HG02852 (cell line): ENCODE results near the gene PLA2G6.

Source experiments
- ATAC-seq: cut with Tn5 transposase; IDR thresholded peaks from one replicate; pipeline ENCODE4 v1.9.1; 2021; ENCODE audit warnings: mild to moderate bottlenecking, moderate library complexity; ENCODE audit not compliant: unreplicated experiment

The PLA2G6 gene, protein sequence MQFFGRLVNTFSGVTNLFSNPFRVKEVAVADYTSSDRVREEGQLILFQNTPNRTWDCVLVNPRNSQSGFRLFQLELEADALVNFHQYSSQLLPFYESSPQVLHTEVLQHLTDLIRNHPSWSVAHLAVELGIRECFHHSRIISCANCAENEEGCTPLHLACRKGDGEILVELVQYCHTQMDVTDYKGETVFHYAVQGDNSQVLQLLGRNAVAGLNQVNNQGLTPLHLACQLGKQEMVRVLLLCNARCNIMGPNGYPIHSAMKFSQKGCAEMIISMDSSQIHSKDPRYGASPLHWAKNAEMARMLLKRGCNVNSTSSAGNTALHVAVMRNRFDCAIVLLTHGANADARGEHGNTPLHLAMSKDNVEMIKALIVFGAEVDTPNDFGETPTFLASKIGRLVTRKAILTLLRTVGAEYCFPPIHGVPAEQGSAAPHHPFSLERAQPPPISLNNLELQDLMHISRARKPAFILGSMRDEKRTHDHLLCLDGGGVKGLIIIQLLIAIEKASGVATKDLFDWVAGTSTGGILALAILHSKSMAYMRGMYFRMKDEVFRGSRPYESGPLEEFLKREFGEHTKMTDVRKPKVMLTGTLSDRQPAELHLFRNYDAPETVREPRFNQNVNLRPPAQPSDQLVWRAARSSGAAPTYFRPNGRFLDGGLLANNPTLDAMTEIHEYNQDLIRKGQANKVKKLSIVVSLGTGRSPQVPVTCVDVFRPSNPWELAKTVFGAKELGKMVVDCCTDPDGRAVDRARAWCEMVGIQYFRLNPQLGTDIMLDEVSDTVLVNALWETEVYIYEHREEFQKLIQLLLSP

DNA sequence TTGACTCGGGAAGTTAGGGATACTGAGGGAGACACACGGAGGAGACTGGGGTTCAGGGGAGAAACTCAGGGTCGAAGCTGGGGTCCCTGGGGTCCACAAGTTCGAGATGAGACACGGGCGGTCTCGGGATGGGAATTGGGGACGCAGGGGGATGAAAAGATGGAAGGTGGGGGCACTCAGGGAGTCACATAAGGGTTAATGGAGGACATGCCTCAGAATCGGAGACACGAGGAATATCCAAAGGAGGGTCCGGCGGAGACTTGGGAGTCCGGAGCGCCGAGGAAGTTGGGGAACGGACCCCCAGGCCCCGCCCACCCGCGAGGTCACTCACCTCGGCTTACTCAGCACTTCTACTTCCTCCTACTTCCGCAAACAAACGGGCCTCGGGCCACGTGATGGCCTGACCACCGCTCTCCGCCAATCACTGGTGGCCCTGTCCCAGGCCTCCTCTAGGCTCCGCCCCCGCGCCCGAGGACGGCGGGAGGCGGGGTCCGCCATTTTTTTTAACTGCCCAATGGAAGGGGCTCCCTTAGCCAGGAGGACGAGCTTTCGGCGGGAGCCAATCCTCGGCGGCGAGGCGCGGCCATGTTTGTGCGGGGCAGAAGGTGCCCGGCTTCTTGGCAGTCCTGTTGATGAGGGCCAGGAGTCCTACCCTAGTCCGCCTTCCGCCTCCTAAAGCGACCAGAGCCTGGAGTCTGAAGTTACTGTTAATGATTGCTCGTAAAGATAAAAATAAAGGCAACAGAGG is at the start of gene PLA2G6:
Gene PLA2G6, minus strand, starts transcription at position 378 of the 748 bp plus-strand sequence. CDS start 12,404 bp downstream, outside the sequence.
- peak; percentile 89 for ATAC-seq

DNA sequence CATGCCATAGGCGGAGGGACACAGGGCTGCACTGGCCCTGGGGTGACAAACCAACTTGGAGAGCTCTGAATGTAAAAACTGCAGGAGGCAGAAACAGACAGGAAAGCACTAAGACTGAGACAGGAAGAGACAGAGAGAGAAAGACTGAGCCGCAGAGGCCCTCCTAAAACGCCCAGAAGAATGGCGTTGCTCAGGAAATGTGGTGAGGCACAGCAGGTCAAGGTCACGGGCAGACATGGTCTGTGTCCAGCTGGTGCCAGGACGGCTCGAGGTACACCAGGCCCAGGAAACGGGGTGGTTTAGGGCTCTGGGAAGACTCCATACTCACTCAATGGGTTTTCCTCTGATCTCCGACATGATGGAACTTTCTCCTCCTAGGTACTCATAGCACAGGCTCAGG is 49.3 kb upstream of the PLA2G6 start:
- no peak for ATAC-seq

DNA sequence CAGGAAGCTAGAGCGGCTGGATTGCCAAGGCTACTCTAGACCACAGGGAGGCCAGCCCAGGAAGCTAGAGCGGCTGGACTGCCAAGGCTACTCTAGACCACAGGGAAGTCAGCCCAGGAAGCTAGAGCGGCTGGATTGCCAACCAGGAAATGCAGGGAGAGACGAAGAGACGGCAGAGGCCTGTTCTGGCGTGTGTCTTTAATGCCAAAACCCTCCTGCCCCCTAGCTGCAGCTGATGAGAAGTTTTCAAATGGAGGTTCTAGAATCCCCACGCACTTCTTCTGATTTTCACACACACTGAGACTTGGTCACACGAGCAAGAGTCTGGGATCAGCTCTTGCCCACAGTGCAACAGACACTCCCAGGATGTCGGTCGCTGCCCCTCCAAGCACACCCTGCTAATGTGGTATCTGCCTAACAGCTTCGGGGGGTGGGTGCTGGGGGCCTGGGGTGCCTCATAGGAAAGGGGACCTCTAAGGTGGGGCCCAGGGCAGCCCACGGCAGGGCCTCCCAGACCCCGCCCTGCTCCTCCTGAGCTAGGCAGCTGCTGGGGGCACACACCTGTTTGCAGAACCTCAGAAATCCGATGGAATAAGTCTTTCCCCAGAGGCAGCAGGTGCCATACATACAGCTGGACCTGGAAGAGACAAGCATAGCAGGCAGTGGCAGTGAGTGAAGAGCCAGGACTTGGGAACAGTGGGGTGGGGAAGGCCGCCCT is 48.6 kb upstream of the PLA2G6 start:
- ATAC-seq, result no peak

DNA sequence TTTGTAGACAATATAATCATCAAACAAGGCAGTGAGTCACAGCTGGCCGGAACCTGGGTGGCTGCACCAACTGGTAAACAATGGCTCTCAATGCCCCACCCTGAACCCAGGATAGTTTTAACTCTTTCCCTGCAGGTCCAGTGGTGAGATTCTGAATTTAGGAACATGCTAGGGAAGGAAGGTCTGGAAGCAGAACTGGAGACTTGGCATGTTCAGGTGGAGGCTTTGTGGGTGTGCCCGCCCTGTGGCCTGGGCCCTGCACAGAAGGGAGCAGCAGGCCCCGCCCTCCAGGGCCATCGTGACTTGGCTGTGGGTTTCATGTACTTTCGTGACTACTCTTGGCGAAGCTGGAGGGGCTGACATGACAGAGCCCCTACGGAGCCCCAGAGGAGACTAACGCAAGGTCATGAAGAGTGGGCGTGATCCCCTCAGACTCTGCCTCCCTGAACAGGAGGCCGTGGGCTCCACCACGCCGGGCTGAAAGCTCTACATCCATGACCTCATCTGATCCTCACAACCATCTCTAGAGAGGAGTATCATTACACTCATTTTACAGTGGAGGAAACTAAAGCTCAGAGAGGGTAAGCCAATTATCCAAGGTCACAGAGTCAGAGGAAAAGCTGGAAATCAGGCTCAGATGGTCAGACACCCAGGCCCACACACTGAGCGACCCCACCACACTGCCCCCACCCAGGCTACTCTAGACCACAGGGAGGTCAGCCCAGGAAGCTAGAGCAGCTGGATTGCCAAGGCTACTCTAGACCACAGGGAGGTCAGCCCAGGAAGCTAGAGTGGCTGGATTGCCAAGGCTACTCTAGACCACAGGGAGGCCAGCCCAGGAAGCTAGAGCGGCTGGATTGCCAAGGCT is 47.5 kb upstream of the PLA2G6 start:
- ATAC-seq, result no peak

DNA sequence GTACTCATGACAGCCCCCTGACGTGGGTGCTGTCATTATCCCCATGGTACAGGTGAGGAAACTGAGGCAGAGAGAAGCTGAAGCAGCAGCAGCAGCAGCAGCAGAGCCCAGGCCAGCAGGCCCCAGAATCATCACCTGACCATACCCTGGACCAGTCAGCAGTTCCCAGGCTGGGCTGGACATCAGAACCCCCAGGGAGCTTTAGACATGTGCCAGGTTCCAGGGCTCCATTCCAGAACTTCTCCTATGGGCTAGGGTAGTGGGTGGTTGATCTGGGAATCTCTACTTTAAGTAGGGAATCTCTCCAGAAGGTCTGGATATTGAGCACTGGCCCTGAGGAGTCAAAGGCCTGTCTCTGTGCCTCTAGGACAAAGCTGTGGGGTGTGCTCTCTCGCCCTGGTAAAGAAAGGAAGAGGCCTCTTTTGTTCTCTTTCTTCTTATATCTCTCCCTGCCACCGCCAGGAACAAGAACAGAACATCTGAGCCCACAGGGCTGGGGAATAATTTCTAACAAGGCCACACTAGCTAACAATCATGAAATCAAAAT is 46.8 kb upstream of the PLA2G6 start:
- ATAC-seq, result no peak

DNA sequence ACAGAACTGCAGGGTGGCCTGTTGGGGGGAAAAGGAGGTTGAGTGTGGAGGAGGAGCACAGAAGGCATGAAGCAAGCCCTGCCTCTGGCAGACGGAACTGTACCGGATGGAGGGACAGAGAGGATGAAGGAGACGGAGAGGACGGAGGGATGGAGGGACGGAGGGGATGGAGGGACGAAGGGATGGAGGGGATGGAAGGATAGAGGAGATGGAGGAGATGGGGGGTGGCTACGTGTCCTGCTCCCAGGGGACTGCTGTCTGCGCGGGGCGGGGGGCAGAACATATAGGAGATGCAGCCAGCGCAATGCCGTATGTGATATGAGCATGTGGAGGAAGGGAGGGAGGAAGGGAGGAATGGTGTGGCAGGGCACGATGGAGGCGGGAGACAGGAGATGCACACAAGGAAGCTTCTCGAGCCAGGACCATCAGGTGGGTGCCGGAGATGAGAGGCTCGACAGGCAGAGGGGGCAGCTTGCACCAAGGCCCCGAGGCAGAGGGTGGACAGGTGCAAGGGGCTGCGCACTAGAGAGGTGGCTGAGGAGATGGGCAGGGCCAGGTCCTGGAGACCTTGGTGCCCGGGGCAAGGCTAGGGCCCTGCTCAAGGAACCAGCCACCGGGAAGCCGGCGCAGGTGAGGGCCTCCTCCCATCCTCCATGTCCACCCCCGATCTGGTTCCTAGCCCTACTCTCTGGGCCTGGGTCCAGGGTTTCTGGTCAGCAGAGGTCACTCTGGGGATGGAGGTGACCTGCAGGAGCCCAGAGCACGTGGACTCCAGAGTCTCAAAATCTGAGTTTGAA is 45.4 kb upstream of the PLA2G6 start:
- no peak for ATAC-seq

DNA sequence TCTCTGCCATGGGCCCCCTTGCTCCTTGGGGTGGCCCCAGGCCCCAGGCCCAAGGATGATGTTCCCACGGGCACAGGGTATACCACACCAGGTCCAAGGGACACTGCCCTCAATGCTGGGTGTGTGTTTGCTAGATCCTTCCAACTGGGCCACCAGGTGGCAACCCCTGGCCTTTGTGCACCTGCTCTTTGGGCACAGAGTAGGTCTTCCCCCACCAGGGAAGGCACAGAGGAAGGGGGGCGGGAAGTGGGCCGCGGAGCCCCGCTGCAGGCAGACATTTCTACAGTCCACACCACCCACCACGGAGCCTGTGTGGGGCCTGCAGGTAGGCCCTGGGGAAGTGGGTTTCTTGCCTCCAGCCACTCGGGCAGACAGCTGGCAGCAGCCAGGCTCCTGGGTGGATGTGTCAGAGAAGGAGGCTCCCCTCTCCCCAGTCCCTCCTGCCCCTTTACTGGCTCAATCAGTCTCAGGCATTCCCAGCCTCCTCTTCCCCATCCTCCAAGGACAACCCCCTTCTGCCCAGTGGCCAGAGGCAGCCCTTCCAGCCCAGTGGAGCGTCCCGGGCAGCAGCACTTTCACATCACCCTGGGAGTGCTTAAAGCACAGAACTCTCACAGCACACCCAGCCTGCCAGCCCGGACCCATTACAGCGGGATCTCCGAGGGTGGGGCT is 41.8 kb upstream of the PLA2G6 start:
- ATAC-seq, result no peak

DNA sequence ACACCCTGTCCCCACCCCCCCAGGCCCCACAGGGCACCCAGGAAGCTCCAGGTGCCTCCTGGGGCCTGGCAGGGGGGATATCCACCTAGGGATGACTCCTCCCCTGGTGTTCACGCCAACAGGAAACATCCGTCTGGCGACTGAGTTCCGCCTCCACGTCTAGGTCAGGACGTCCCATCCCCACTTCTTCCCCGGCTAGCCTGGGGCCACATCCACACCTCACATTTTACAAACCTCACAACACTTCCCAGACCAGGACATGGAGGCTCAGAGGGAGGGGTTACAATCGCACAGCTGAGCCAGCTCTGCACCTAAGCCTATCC is 41.1 kb upstream of the PLA2G6 start:
- ATAC-seq, result no peak

DNA sequence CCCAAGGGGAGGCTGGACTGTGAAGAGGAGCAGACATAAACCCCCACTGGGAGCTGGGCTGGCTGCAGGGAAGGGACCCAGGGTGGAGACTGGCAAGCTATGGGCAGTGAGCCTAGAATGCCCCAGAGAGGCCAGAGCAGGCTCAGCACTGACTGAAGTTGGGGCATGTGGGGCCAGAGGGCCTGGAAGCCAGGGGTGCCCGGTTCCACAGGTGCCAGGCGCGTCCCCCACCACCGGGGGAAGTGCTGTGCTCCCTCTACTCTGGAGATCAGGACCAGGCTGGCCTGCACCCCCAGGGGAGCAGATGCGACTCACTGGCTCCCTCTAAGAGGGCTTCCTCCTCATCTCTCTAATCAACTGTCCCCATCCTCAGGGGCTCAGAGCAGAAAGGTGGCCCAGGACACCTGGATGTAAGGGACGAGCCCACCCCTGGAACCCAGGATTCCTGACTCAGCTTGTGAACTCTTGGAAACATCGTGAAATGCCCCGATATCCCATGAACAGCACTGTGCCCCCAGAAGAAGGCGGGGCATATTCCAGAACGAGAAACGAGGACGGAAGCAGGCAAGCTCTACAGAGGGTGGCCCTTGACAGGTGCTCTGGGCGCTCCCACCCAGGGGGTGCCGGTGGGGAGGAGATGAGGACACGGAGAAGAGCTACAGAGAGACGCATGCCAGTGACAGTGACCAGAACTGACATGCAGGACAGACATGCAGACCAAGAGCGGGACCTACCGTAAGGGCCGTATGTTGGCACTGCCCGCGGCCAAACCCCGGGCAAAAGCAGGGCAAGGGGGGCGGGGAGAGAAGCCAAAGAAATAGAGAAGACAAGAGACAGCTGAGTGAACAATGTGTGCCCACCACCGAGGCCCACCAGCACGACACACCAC is 40.5 kb upstream of the PLA2G6 start:
- no peak for ATAC-seq

DNA sequence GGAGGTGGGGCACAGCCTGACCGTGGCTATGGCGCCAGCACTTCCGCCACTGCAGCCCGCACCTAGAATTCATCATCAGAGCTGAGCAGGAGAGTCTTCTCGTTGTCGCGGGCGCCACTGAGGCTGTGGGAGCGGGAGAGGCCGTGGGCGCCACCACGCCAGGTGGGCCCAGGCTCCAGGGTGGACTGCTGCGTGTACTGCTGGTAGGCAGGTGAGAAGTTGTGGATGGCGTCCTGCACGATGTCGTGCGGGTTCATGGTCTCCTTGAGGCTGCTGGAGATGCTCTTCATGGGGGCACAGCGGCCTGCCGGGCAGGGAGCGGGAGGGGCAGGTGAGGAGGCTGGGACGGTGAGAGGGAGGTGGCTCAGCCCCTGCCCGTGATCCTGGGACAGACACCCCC is 39.8 kb upstream of the PLA2G6 start:
- ATAC-seq, result no peak

DNA sequence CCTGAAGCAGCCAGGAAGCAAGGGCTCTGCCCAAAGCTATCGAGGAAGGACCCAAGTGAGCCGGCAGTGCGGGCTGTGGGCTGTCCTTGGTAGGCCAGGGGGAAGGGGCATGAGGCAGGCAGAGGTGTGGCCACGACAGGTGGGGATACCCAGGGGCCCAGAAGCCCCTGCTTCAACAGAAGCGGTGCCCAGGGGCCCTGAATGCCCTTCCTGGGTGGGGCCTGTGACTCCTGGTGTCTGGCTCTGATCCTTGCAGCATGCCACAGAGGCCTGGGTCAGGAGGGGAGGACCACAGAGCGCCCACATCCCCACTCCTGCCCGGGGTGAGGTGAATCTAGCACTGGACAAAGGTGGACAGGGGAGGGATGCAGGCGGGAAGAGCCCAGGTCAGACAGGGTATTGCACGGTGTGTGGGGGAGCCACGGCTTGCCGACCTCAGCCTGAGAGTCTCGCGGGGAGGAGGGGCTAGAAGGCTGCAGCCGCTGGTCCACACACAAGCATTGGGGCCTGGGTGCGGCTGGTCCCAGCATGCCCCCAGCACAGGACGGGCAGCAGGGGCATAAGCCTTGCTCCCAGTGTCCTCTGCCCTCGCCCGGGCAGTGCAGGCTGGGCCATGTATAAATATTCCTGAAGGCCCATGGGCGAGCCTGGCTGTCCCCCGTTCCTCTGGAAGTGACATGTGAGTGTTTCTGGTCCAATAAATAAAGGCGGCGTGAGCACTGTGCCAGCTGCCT is 39.2 kb upstream of the PLA2G6 start:
- no peak for ATAC-seq

DNA sequence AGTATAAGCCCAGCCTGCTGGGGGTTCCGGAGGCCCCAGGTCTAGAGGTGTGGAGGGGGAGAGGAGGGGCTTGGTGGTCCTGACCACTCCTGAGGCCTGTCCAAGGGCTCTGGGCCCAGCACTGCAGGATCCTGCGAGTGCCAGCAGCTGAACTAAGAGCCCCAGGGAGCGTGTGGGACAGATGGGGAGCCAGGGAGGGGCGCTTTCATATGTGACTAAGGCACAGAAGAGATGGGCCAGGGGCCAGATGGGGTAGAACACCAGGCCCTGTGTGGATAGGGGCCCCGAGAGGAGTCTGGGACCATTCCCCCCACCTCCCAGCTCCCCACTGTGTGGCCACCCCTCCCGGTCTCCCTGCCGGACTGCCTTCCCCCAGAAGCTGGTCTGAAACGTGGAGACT is 38.5 kb upstream of the PLA2G6 start:
- ATAC-seq, result no peak

DNA sequence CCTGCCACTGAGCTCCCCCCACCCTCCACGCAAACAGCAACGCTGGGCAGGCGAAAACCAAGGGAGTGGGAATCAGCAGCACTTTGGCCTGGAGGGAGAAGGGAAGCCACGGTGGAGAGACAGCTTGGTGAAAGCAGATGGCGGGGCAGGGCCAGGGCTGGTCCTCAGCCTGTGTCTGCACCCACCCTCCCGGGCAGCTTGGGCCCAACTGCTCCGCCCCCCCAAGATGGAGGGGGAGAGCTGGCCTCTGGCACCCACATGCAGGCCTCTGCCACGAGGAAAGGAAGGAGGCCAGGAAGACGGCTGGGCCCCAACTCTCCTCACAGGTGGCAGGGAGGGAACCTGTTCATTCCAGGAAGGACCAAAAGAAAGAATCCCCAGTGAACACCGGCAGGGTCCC is 38.0 kb upstream of the PLA2G6 start:
- ATAC-seq, result no peak

DNA sequence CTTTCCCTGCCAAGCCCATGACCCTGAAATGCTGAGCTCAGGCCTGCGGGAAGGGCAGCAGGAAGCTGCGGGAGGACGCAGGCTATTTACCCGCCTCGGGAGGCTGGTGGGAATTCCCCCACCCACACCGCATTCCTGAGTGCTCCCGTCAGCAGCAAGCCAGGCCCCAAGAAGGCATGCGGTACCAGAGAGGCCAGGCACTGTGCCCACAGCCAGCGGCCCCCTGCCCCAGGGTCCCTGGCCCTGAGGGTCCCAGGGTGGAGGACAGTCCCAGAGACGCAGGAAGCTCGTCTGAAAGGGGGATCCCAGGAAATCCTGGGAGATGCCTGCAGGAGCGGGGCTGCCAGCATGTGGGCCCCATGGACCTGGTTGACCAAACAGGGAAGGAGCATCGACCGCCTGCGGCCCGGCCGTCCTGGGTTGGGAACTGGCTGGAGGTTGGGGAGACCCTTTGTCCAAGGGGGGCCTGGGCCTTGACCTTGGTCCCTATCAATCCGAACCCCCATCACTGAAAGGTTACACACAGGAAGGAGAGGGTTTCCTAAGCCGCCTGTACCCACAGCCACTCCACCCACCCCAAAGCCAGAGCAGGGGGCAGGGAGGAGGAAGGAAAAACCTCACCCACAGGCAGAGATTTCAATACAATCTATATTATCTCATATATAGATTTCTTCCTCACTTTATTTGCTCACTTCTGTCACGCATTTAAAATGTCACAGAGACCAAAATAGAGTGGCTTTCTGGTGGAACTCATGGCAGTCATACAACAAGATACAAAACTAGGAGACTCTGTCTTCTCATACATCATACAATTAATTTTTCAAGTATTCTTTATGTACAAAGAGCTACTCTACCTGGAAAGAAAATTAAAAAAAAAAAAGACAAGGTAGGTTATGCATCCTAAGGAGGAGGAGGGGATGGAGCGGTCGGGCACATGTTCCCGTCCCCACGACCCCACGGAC is 37.3 kb upstream of the PLA2G6 start:
- ATAC-seq, result no peak

DNA sequence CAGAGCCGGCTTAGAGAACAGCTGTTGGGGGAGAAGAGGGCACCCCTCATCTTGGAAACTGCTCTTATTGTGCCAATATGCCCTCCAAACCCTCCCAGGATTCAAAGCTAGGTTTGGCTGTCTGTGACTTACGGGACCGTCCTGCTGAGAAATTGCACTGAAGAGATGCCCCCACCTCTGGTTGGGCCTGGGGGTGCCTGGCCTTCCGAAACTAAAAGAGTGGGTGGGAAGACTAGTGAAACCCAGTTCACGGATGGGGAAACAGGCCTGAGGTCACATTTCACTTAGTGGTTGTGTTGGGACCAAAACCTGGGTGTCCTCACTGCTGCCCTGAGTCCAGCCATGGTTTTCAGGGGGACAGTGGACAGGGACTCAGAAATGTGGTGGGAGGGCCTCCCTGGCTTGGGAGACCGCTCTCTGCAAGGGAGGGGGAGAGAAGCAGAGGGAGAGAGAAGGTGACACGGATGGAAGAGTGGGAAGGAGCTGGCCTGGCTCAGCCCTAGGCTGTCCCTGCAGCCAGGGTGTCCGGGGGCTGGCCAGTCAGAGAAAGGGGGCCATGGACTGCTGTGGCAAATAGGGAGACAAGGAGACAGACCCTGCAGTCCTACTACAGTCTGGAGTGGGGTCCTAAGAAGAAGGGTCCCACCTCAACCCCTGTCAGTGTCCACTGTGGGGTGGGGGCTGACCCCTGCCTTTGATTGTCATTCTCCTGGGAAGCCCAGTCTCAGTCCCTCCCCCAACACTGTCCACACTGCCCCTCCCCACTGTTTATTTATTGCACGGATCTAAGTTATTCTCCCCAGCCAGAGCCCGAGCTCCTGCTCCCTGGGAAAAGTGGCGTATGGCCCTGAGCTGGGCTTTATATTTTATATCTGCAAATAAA is 33.8 kb upstream of the PLA2G6 start:
- no peak for ATAC-seq
